ENCODE data around the gene LHFPL6. TPM values are rescaled to one million over a fixed set of nuclear protein-coding genes. Genes with fewer than 3 reads are reported as not detected.

The LHFPL6 gene
- total and polyA plus RNA-seq, 9 of the 15 experiments (the other 6 are each of a cell fraction or from before 2014, with no cell fraction given): 0.18 TPM; not detected in 8

GRCh38 chr13:39407786-39408185 is 195.2 kb downstream of the LHFPL6 start (continued):
- TF ChIP-seq JUN (IDR thresholded peaks at IDR 0.05; ENCODE audit: borderline replicate concordance, low read depth, low read length) (no peak), JUN (CRISPR knock-in tag; IDR thresholded peaks at IDR 0.05; ENCODE audit: borderline replicate concordance) (no peak), COPS2 (conservative IDR thresholded peaks at IDR 0.05) (no peak)

- no peak for FAIRE-seq
- Histone ChIP-seq H3K4me2 (ENCODE audit: insufficient read depth, low read length) (no peak overlapping the region), H3K4me1 (replicated peaks in 1 of 2; ENCODE audit: control insufficient read depth in 2 of 2, insufficient read depth in 2 of 2, low read length in 2 of 2) (no peaks in the 10 kb centered on the region), H3K9ac (ENCODE audit: insufficient read depth in 1 of 2, low read depth in 2 of 2, low read length in 2 of 2) (no peak overlapping the region), H2AFZ (ENCODE audit: low read depth, low read length) (no peak overlapping the region), H3K36me3 (ENCODE audit: control insufficient read depth, insufficient read depth, low read length) (no peaks in the 10 kb centered on the region), H3K4me3 (no peak overlapping the region), H3K79me2 (ENCODE audit: control insufficient read depth, insufficient read depth, low read length) (no peaks in the 10 kb centered on the region), H3K9me1 (ENCODE audit: control insufficient read depth, insufficient read depth, low read length) (no peaks in the 10 kb centered on the region), H4K20me1 (replicated peaks; ENCODE audit: control insufficient read depth, insufficient read depth, low read length) (no peaks in the 10 kb centered on the region), H3K9me3 (replicated peaks; ENCODE audit: control insufficient read depth, insufficient read depth, low read depth, low read length) (no peaks in the 10 kb centered on the region), H3K27me3 (ENCODE audit: control insufficient read depth in 2 of 2, insufficient read depth in 2 of 2, low read length in 2 of 2) (no peaks in the 10 kb centered on the region; a peak in 1 of 5 replicates), H3K27ac (ENCODE audit: extremely low read depth, low read depth, low read length) (no peak overlapping the region)
- BruUV-seq (replicated peaks): no TSS peak
- intact Hi-C loops (cut with micrococcal nuclease) (no loop called here), in situ Hi-C loops (cut with MboI) (no loop called here)
- ChIA-PET POLR2A (no interaction called here), CTCF (ENCODE audit: low intra/inter-chr PET ratio) (no interaction called here)
- TF ChIP-seq ZBTB49 (CRISPR knock-in tag; IDR thresholded peaks at IDR 0.05; ENCODE audit: borderline replicate concordance) (no peak), JUNB (CRISPR knock-in tag; conservative IDR thresholded peaks at IDR 0.05) (no peak), MAZ (CRISPR knock-in tag; conservative IDR thresholded peaks at IDR 0.05 in 1 of 2, IDR thresholded peaks at IDR 0.05 in 1 of 2) (no peak), HDAC8 (tag; IDR thresholded peaks at IDR 0.05) (no peak), PHF8 (IDR thresholded peaks at IDR 0.05; ENCODE audit: borderline replicate concordance, low read length) (no peak), RFX5 (IDR thresholded peaks at IDR 0.05; ENCODE audit: low read depth, low read length) (no peak), KAT2B (IDR thresholded peaks at IDR 0.05; ENCODE audit: low read depth, low read length) (no peak), NFIX (CRISPR knock-in tag; IDR thresholded peaks at IDR 0.05; ENCODE audit: low read depth) (no peak), ZNF347 (CRISPR knock-in tag; IDR thresholded peaks at IDR 0.05; ENCODE audit: low read depth) (no peak), ZNF280B (CRISPR knock-in tag; IDR thresholded peaks at IDR 0.05) (no peak), TSHZ1 (CRISPR knock-in tag; IDR thresholded peaks at IDR 0.05) (no peak)
- no peak for ATAC-seq
- DNase-seq (ENCODE audit: extremely low read depth in 1 of 4, low spot score in 3 of 4): no peak
These were observed 195.9 kb downstream of the LHFPL6 start for GRCh38 chr13:39407138-39407537.
